RPMI8226 (cell line): ENCODE data around the gene NUP43.
"Not testable (repeated sequence)": the region's sequence is repeated elsewhere in the genome, so short reads cannot be mapped to it uniquely, and the experiment has no call there.

Experiments used
- DNase-seq: peaks from one replicate; pipeline ENCODE4 v3.0.0-alpha.2; 2015

NUP43 gene

DNA sequence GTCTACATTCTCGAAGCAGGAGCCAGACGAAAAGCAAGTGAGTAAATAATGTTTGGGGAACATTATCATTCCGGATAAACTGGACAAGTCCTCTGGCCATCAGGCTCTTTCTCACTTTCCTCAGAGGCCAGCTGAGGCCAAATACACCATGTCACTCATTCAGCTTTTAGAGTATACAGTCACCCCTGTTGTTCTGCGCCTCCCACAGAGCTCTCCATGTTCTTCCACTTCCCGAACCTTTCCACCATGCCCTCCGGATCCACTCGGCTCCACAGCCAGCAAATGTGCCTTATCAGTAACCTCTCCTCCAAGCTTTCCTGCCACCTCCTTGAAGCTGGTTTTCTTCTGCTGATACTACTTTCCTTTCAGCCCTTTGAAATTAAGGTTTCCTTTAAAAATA is 60.1 kb downstream of the NUP43 start:
- no peak for DNase-seq

GRCh38 chr6:149683256-149683859 is 63.0 kb downstream of the NUP43 start:
- DNase-seq: no peak

- DNase-seq: not testable (repeated sequence)
Observed at GRCh38 chr6:149681845-149682244, 64.5 kb downstream of the NUP43 start.

- no peak for DNase-seq
Observed at GRCh38 chr6:149681209-149681608, 65.1 kb downstream of the NUP43 start.

DNA sequence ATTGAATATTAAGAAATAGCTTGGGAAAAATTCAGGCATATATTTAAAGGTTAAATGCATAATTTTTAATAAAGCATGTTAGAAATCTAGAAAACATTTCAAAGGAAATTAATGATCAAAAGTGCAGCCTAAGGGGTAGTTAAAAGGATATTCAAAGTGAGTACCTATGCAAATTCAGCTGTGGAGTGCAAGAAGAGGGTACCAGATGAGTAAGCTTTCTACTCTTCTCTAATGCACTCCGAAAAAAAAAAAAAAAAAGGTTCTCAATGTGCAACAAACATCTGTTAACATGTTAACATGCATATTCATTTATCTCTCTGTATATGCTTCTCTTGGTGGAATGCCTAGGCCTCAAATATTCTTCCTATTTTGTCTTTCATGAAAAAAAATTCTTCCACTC is 65.8 kb downstream of the NUP43 start:
- DNase-seq: no peak
